Hepatocyte (in vitro differentiated cells): Measurements from ENCODE around the gene RPL36AL. TPM values are rescaled to one million over a fixed set of nuclear protein-coding genes. Genes with fewer than 3 reads are reported as not detected.
A peak's percentile ranks its signal among the peaks of the same experiment; 100 is the strongest.

Experiments used
- DNase-seq: peaks from one replicate; pipeline ENCODE4 v3.0.0-alpha.2; 2016; ENCODE audit warnings: low spot score
- H2AFZ ChIP-seq: fragments of 200-600 bp; sonication (generic); 2 replicates; pipeline ENCODE4 v1.6.0; 2016; ENCODE audit warnings: antibody characterized with exemption, mild to moderate bottlenecking
- H3K27ac ChIP-seq: fragments of 200-600 bp; sonication (generic); 2 replicates; pipeline ENCODE4 v1.5.1; 2016; ENCODE audit warnings: mild to moderate bottlenecking
- H3K27me3 ChIP-seq: fragments of 200-600 bp; sonication (generic); 2 replicates; pipeline ENCODE4 v1.6.1; 2016
- H3K36me3 ChIP-seq: fragments of 200-600 bp; sonication (generic); replicated peaks from 2 replicates; pipeline ENCODE4 v1.5.1; 2016; ENCODE audit warnings: low read depth; ENCODE audit not compliant: insufficient read depth
- H3K4me1 ChIP-seq: fragments of 200-600 bp; sonication (generic); 2 replicates; pipeline ENCODE4 v1.5.1; 2016; ENCODE audit warnings: mild to moderate bottlenecking, moderate library complexity; ENCODE audit not compliant: insufficient read depth
- H3K4me2 ChIP-seq: fragments of 200-600 bp; sonication (generic); 2 replicates; pipeline ENCODE4 v1.6.0; 2016
- H3K4me3 ChIP-seq: fragments of 200-600 bp; sonication (generic); 2 replicates; pipeline ENCODE4 v1.5.1; 2016; ENCODE audit warnings: mild to moderate bottlenecking
- H3K79me2 ChIP-seq: fragments of 200-600 bp; sonication (generic); 2 replicates; pipeline ENCODE4 v1.6.0; 2017; ENCODE audit warnings: mild to moderate bottlenecking
- H3K9me2 ChIP-seq: fragments of 200-600 bp; sonication (generic); replicated peaks from 2 replicates; pipeline ENCODE4 v1.6.0; 2017; ENCODE audit warnings: mild to moderate bottlenecking; ENCODE audit not compliant: insufficient read depth
- H3K9me3 ChIP-seq: fragments of 200-600 bp; sonication (generic); 2 replicates; pipeline ENCODE4 v1.5.1; 2016; ENCODE audit warnings: low read depth, mild to moderate bottlenecking
- H4K20me1 ChIP-seq: fragments of 200-600 bp; sonication (generic); 2 replicates; pipeline ENCODE4 v1.6.0; 2016; ENCODE audit warnings: mild to moderate bottlenecking; ENCODE audit not compliant: insufficient read depth, poor library complexity, severe bottlenecking
- EZH2 ChIP-seq: fragments of 200-600 bp; sonication (generic); IDR thresholded peaks from 2 replicates; pipeline ENCODE4 v1.6.1; 2016; ENCODE audit warnings: antibody characterized with exemption, mild to moderate bottlenecking, borderline replicate concordance
- EZH2phosphoT487 ChIP-seq: fragments of 200-600 bp; sonication (generic); IDR thresholded peaks from one replicate; pipeline ENCODE4 v1.6.1; 2018; ENCODE audit warnings: antibody characterized with exemption, mild to moderate bottlenecking, low read depth, moderate library complexity; ENCODE audit not compliant: unreplicated experiment, severe bottlenecking
- WGBS: methylation state at CpG from one replicate; pipeline ENCODE4 v1.1.6; 2016; ENCODE audit warnings: low lambda C conversion rate; ENCODE audit errors: missing lambda C conversion rate; 5-methylcytosine and 5-hydroxymethylcytosine counted together
- polyA plus RNA-seq: library from polyadenylated mRNA; unstranded; fragments of >200 nt; fragmentation: Nextera tagmentation; extraction: Ambion mirVana; gene quantifications from 2 replicates; pipeline ENCODE4 v1.2.1, GENCODE V29; 2016
- total RNA-seq: library from RNA; depleted of rRNA; stranded (reverse); fragments of >200 nt; gene quantifications from 2 replicates; pipeline ENCODE4 v1.2.3, GENCODE V29; 2014
- TF ChIP-seq, protein P1 (sequence below): fragments of 200-600 bp; sonication (generic); IDR thresholded peaks from 2 replicates; pipeline ENCODE4 v1.5.1; 2016; ENCODE audit warnings: antibody characterized with exemption, mild to moderate bottlenecking; ENCODE audit not compliant: poor library complexity

The RPL36AL gene
- total and polyA plus RNA-seq, 2 experiments from 2014 or later: 208 to 277 TPM

DNA sequence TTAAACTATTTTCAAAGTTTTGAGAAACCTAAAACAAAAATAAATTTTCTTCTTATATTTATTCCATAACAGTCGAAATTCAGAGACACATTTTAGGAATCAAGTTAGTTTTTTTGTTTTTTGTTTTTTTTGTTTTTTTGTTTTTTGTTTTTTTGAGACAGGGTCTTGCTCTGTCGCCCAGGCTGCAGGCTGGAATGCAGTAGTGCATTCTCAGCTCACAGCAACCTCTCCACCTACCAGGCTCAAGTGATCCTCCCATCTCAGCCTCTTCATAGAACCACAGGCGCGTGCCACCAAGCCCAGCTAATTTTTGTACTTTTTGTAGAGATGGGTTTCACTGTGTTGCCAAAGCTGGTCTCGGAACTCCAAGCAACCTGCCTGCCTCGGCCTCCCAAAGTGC, 33.1 kb upstream of the RPL36AL start:
- H4K20me1 ChIP-seq: no peaks in the 10 kb centered on the region
- 95% methylated on average over 6 of the region's 6 CpGs for WGBS

GRCh38 chr14:49642163-49642562, 21.7 kb upstream of the RPL36AL start:
- TF ChIP-seq EZH2phosphoT487: no peak
- TF ChIP-seq EZH2: no peak
- TF ChIP-seq, protein P1, sequence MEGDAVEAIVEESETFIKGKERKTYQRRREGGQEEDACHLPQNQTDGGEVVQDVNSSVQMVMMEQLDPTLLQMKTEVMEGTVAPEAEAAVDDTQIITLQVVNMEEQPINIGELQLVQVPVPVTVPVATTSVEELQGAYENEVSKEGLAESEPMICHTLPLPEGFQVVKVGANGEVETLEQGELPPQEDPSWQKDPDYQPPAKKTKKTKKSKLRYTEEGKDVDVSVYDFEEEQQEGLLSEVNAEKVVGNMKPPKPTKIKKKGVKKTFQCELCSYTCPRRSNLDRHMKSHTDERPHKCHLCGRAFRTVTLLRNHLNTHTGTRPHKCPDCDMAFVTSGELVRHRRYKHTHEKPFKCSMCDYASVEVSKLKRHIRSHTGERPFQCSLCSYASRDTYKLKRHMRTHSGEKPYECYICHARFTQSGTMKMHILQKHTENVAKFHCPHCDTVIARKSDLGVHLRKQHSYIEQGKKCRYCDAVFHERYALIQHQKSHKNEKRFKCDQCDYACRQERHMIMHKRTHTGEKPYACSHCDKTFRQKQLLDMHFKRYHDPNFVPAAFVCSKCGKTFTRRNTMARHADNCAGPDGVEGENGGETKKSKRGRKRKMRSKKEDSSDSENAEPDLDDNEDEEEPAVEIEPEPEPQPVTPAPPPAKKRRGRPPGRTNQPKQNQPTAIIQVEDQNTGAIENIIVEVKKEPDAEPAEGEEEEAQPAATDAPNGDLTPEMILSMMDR: no peak
- peaks cover 30% of the 10 kb centered on the region for H3K4me1 ChIP-seq
- peak overlapping the region; percentile 61 for H3K4me2 ChIP-seq
- no peaks in the 10 kb centered on the region for H3K9me3 ChIP-seq
- H4K20me1 ChIP-seq: no peaks in the 10 kb centered on the region
- no peak for DNase-seq
- H3K4me3 ChIP-seq: no peak overlapping the region
- no peaks in the 10 kb centered on the region for H3K36me3 ChIP-seq
- H3K9me2 ChIP-seq: no peaks in the 10 kb centered on the region
- H3K79me2 ChIP-seq: peaks cover 64% of the 10 kb centered on the region
- no peak overlapping the region for H2AFZ ChIP-seq
- no peaks in the 10 kb centered on the region for H3K27me3 ChIP-seq
- peak overlapping the region; percentile 58 for H3K27ac ChIP-seq

More for the DNA sequence above, 33.1 kb upstream of the RPL36AL start:
- no peak for DNase-seq
- Histone ChIP-seq H3K4me3 (no peak overlapping the region), H3K9me2 (no peaks in the 10 kb centered on the region), H3K4me1 (no peaks in the 10 kb centered on the region), H2AFZ (no peak overlapping the region), H3K36me3 (no peaks in the 10 kb centered on the region), H3K27me3 (no peaks in the 10 kb centered on the region), H3K27ac (no peak overlapping the region), H3K79me2 (peaks cover 5% of the 10 kb centered on the region), H3K4me2 (no peak overlapping the region), H3K9me3 (no peaks in the 10 kb centered on the region)
- TF ChIP-seq EZH2phosphoT487: no peak
- no peak for TF ChIP-seq EZH2
- TF ChIP-seq, protein P1: no peak

- no peaks in the 10 kb centered on the region for H3K9me3 ChIP-seq
- no peaks in the 10 kb centered on the region for H3K36me3 ChIP-seq
- H3K79me2 ChIP-seq: peaks cover 65% of the 10 kb centered on the region
- H4K20me1 ChIP-seq: no peaks in the 10 kb centered on the region
- peaks cover 31% of the 10 kb centered on the region for H3K4me1 ChIP-seq
- H3K27ac ChIP-seq: peak overlapping the region; percentile 63
- no peak for TF ChIP-seq EZH2phosphoT487
- no peak for TF ChIP-seq EZH2
- TF ChIP-seq, protein P1: no peak
- H3K4me3 ChIP-seq: no peak overlapping the region
- H3K27me3 ChIP-seq: no peaks in the 10 kb centered on the region
- H3K9me2 ChIP-seq: no peaks in the 10 kb centered on the region
- H2AFZ ChIP-seq: no peak overlapping the region
- WGBS: 41% methylated on average over 8 of the region's 8 CpGs
- DNase-seq: peak; percentile 82
- H3K4me2 ChIP-seq: peak overlapping the region; percentile 61
These were observed 21.3 kb upstream of the RPL36AL start for GRCh38 chr14:49641697-49642129.
